DMS53 treated with DMSO at 0.1 percent for 48 hours (cell line): ENCODE data around the gene XXYLT1.

Experiments used
- DNase-seq: peaks from one replicate; lab custom pipeline; 2025; ENCODE audit not compliant: unreplicated experiment; lab: John Stamatoyannopoulos, UW

Gene XXYLT1

GRCh38 chr3:195209847-195210265 lies 61.1 kb downstream of the XXYLT1 start:
- DNase-seq, result no peak

DNA sequence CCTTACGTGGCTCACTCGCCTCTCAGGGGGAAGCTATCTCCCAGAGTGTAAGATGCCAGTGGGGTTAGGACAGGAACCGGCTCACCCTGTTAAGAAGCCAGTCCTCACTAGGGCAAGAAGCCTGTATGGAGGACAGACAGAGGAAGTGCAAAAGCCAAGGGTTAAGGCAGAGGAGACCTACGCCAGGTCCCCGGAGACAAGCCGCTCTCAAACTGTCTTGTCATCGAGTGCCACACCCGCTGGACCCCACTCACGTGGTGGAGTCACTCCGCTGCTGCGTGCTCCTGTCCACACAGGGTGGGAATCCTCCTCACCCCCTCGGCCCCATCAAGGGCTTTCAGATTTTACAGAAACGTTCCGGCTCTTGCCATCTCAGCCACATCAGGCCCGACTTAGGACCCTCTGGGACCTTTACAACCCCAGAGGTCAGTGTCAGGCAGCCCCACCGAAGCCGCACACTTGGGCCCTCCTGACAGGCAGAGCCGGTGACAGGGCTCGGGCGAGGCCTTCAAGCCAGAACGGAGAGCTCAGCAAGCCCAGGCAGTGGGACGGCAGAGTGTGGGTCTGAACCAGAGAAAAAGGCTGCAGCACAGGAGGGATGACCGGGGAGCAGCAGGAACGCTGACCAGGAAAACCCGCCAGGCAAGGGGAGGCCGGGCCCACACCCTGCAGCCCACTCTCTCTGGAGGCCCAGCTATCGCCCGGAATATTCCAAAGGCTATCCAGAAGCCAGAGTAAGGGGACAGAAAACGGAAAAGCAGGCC lies 61.7 kb downstream of the XXYLT1 start:
- DNase-seq, result no peak

- no peak for DNase-seq
Measured at GRCh38 chr3:195208631-195209030, 62.3 kb downstream of the XXYLT1 start.

DNA sequence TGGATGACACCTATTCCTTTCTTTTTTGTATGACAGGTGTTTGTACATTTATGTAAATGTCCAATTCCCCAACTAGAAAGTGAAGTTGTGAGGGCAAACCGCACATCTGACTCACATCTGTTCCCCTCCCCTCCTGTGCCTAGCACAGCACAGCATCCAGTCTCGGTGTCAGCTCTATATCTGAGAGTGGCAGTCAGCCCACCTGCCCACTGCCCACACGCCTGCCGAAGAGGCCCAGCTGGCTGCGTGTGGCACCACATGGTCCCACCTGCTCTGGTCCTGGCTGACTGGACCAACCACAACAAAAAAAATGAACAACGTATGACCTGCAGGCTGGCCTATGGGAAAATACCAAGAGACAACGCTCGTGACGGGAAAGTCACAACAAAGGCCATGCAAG lies 62.8 kb downstream of the XXYLT1 start:
- DNase-seq, result no peak

GRCh38 chr3:195207731-195208130 lies 63.2 kb downstream of the XXYLT1 start:
- DNase-seq, result no peak

- no peak for DNase-seq
Measured at GRCh38 chr3:195207056-195207455, 63.9 kb downstream of the XXYLT1 start.

DNA sequence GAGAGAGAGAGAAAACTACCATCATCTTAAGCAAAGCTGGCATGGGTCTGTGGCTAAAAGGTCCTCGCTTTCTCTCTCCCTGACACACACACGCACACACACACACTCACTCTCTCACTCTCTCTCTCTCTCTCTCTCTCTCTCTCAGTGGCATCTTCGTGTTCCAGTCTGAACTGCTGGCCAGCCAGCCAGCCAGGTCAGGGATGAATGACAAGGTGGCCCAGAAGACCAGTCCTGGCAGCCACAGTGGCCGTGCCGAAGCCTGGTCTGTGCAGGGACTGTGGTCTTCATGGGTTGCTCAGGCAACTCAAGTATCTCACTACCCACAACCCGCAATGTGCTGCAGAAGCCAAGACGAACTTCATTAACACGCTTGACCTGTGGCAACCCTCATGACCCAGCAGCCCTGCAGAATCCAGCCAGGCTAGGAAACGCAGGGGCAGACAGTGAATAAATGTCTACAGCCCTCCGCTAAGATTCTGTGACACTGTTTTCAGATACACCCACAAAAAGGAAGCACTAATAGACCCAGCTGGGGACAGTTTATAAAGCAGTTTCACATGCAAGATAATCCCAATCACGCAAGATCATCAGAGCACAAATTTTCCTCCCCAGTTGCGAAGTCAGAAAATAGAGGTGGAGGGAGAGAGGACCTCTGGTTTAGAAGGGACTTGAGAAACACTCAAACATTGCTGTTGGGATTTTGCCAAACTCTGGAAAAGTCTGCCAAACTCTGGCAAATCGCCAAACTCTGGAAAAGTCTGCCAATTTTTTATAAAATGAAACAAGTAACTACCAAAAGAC lies 66.4 kb downstream of the XXYLT1 start:
- no peak for DNase-seq

DNA sequence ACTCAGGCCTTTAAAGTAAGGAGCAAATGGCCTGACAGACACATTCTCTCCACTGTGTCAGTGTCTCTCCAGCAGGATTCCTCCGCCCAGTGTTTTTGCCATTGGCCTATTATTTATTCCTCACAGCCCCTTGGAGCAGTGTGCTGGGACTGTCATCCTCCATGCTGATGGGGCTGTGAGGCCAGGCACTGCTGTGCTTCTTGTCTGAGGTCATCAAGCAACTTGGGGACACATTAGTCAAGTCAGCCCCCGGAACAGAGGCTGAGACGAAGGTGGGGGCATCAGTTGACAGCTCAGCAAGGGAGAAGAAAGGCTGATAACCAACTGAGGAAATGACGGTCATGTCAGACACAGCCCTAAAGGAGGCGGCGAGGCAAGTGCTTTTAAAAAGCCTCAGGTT lies 67.4 kb downstream of the XXYLT1 start:
- DNase-seq, result no peak

GRCh38 chr3:195201295-195201694 lies 69.7 kb downstream of the XXYLT1 start:
- no peak for DNase-seq

DNA sequence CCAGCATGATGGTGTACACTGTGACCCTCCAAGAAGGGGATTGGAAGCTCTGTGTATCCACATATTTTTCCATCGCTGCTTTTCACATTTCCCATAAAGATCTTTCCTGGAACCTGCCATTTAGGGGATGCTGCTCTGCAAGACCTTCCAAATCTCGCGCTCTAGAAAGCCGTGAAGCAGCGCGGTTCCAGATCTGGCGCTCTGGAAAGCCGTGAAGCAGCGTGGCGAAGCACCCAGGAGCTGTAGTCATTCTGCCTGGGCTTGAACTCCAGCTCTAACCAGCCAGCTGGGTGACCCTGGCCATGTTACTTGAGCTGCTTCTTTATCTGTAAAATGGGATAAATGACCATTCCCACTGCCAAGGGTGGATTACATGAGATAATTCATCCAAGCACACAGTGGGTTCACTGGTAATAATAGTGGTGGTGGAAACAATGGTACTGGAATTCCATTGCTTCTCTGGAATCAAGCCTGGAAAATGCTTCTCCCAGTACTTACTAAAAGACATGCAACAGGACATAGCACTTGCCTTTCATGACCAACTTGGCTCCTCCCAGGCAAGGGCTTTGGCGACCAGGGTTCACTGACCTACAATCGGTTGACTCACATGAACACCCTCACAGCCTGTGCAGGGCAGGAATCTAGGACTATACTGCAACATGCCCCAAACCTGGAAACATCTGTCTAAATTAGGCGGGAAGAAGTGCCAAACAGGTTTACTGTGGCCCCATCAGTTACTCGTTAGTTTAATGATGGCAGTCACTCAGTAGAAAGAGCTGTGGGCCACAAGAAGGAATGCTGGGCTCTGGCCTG lies 70.7 kb downstream of the XXYLT1 start:
- DNase-seq, result no peak

DNA sequence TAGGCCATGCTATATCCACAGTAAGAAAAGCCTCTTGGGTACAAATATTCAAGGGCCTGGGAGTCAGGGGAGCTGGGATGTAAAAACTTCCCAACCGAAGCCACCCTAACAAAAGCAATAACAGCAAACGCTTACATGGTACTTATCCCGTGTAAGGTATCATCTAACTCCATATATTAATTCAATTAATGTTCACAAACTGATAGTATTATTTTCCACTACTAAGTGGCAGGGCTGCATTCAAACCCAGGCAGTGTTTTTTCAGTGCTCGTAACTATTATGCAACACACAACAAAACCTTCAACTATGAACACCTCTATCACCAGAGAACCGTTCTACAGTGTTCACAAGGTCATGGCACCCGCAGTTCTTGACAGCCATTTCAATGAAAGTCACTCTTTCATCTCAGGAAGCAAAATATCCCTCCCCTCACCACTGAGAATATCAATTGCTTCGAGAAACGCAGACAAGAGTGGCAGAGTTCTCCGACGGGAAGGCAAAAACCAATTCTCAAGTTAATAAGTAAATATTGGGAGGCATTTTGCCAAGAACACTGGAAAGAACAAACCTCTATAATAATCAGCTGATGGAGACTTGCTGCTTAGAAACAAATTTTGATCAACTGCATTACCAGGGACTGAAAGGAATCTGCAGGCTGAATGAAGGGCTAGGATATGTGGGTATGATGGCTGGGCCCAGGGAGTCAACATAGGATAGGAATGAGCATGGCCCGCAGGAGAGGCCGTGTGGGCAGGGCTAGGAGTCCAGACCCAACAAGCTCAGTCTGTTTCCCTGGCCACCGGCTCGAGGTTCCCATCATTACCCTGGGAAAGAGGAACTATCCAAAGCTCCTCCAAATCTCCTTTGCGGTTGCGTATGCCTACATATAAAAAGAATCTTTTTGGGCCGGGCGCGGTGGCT lies 72.3 kb downstream of the XXYLT1 start:
- DNase-seq, result no peak

DNA sequence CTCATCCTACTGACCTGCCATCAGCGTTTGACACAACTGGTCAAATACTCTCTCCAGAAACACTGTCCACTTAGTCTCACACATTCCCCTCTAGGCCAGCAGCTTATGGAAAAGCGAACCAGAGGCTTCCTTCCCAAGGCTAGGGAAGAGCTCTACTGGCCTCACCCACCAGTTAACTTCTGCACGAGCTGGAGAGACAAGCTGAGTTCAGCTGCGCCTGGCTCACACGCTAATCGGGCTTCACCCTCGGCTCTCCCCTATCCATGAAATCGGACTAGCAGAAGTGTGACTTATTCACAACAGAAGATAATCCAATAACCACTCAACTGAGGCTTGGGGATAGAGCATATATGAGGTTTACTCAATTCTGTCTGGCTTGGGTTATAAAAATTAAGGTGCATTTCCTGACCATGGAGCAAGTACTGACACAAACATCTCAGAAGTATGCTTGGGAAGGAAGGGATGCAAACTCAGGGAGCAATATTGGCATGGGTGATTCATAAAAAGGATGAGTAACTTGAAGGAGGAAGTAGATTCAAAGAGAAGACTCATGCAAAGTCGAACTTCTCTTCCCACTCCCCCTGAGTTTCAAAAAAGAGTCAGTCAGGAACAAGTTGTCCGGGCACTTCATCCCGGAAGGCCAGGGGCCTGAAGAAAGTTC lies 73.1 kb downstream of the XXYLT1 start:
- DNase-seq, result no peak

DNA sequence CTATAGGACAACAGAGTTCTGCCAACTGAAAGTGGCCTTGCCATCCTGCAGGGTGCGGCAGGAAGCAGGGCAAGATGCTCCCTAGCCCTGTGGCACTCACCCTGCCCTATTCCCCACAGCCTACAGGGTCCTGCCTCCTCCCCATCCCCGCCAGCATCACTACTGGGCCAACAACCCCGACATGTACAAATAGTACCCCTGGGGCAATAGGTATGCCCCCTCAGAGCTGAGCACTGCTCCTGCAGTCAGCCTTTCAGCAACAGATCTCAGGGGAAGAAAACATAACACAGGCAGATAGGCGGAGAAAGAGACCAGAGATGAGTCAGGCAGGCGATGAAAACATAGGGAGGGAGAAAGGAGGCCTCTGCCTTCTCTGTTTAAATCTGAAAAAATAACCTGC lies 74.7 kb downstream of the XXYLT1 start:
- DNase-seq, result no peak

DNA sequence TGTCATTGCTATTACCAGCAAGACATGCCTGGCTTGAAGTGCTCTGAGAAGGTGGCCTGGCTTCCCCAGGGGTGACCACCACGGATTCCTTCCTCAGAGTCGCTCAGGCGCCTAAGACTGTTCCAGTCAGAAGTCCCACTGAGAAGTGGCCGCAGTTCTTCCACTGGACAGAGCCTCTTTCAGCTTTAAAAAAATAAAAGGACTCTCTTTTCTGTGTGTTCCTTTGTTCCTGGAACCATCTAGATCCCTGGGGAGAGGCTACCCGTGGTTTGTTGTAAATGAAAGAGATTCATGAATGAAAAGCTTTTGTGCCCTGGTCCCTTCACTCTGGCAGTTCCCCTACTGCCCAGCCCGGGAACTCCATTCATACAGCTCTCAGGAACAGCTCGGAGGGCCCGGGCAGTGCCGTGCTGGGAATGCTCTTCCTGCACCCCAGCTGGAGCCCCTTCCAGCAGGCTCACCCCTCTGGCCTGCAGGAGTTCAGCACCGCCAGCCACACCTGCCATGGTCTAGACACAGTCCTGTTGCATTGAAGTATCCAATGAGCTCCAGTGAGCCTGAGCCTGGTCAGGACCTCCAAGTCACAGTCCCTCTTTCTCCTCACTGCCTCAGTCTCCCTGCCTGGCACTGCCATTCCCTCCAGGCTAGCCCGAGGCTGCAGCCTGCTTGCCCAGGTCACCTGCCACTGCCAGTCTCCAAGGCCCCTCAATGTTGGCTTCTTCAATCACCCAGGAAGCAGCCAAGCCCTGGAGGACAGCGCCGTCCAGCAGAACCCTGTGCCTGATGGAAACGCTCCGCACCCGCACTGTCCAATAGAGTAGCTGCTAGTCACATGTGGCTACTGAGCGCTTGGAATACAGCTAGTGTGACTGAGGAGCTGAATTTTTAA lies 75.4 kb downstream of the XXYLT1 start:
- no peak for DNase-seq

DNA sequence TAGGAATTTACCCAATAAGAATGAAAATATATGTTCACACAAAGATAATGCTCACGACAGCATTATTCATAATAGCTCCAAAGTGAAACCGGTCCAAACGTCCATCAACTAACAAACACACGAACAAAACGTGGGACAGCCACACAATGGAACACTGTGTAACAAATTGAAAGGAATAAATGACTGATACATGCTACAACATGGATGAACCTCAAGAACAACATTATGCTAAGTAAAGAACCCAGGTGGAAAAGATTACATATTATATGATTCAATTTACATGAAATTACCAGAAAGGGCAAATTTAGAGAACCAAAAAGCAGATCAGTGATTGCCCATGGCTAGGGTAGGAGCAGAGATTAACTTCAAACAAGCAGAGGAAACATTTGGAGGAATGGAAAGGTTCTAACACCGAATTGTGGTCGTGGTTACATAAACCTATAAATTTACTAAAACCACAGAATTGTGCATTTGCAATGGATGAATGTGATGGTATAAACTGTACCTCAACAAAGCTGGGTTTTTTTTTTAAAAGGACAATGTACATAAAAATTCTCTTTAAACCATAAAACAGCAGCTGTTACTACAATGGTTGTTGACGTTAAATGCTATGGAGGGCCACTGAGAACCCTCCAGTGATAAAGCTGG lies 76.3 kb downstream of the XXYLT1 start:
- DNase-seq, result peak; percentile 14

DNA sequence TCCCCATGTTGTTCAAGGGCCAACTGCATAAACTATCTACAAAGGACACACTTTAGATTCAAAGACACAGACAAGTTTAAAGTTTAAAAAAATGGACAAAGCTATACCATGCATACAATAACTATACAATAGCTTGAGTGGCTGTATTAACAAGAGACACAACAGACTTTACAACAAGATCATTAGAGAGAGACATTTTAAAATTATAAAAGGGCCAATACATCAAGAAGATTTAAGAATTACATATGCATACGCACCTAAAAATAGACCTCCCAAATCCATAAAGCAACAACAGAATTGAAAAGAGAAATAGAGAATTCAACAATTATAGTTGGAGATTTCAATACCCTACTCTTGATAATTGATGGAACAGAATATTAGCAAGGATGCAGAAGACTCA lies 79.4 kb downstream of the XXYLT1 start:
- DNase-seq, result no peak

DNA sequence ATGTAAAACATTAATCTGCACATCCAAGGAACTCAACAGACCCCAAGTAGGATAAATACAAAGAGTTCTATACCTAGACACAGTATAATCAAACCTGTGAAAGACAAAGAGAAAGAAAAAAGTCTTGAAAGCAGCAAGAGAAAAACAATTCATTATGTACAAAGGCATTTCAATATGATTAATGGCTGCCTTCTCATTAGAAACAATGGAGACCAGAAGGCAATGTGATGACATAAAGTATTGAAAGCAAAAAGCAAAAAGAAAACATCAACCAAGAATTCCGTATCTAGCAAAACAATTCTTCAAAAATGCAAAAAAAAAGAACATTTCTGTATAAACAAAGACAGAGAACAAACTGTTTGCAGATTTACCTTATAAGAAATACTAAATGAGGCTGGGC lies 81.1 kb downstream of the XXYLT1 start:
- DNase-seq, result no peak

- no peak for DNase-seq
Measured at GRCh38 chr3:195188426-195188927, 82.5 kb downstream of the XXYLT1 start.
